HG02642 (cell line): ENCODE results near the gene COL8A1.
A peak's percentile ranks its signal among the peaks of the same experiment; 100 is the strongest.

Experiments
- ATAC-seq: cut with Tn5 transposase; IDR thresholded peaks from one replicate; pipeline ENCODE4 v1.9.1; 2021; ENCODE audit warnings: mild to moderate bottlenecking; ENCODE audit not compliant: unreplicated experiment, poor library complexity

The COL8A1 gene

GRCh38 chr3:99753268-99753975 is 115.0 kb downstream of the COL8A1 start:
- peak; percentile 92 for ATAC-seq

GRCh38 chr3:99755831-99756230 is 117.4 kb downstream of the COL8A1 start:
- ATAC-seq, result no peak

- ATAC-seq, result no peak
Measured at GRCh38 chr3:99757966-99758365, 119.6 kb downstream of the COL8A1 start.

GRCh38 chr3:99758502-99759177 is 120.2 kb downstream of the COL8A1 start:
- ATAC-seq, result no peak

GRCh38 chr3:99760031-99760430 is 121.6 kb downstream of the COL8A1 start:
- no peak for ATAC-seq

- ATAC-seq, result no peak
Measured at GRCh38 chr3:99760629-99761028, 122.2 kb downstream of the COL8A1 start.

- ATAC-seq, result no peak
Measured at GRCh38 chr3:99761415-99762165, 123.2 kb downstream of the COL8A1 start.

- ATAC-seq, result no peak
Measured at GRCh38 chr3:99762901-99763300, 124.5 kb downstream of the COL8A1 start.

GRCh38 chr3:99764377-99764776 is 126.0 kb downstream of the COL8A1 start:
- ATAC-seq, result no peak

- ATAC-seq, result no peak
Measured at GRCh38 chr3:99765042-99765942, 126.9 kb downstream of the COL8A1 start.

GRCh38 chr3:99767291-99767690 is 128.9 kb downstream of the COL8A1 start:
- no peak for ATAC-seq

- no peak for ATAC-seq
Measured at GRCh38 chr3:99768126-99768525, 129.7 kb downstream of the COL8A1 start.

- ATAC-seq, result no peak
Measured at GRCh38 chr3:99768808-99769501, 130.6 kb downstream of the COL8A1 start.

- no peak for ATAC-seq
Measured at GRCh38 chr3:99772171-99772570, 133.8 kb downstream of the COL8A1 start.

- ATAC-seq, result no peak
Measured at GRCh38 chr3:99772671-99773070, 134.3 kb downstream of the COL8A1 start.

- ATAC-seq, result peak; percentile 97
Measured at GRCh38 chr3:99774467-99774866, 136.1 kb downstream of the COL8A1 start.

GRCh38 chr3:99776516-99777209 is 138.3 kb downstream of the COL8A1 start:
- no peak for ATAC-seq

- ATAC-seq, result no peak
Measured at GRCh38 chr3:99777210-99777549, 138.8 kb downstream of the COL8A1 start.

GRCh38 chr3:99777708-99778107 is 139.3 kb downstream of the COL8A1 start:
- no peak for ATAC-seq
